ENCODE results near the gene ITGA5.
"Not testable (repeated sequence)": the region's sequence is repeated elsewhere in the genome, so short reads cannot be mapped to it uniquely, and the experiment has no call there.

The ITGA5 gene

GRCh38 chr12:54368709-54369596 lies 50.1 kb downstream of the ITGA5 start:
- DNase-seq = peak; percentile 84 to 90

DNA sequence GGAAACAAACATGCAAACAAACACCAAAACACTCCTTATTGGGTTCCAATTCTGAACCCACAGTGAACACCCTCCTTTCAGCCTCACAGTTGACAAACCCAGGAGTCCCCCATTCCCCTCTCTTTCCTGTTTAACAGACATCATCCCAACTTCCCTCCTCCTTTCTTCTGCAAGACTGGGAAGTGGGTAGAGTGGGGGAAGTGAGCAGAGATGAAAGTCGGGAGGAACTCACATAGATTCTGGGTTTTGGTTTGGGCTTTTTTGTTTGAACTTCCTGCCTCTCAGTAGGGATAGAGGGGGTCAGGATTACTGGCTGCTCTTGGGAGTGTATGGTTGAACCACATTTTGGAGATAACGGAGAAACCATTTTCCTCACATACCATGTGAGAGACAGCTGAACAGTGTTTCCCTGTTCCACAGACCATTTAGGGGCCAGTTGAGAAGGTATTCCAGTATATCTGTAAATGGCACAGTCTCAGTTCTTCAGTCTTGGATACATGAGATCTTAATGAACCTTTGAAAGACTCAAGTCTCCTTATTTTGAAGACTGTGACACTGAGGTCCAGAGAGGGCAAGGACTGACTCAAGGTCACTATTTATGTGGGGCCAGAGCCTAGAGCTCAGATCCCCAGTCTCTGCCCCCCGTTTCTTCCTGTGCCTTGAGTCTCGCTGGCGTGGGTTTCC lies 50.9 kb downstream of the ITGA5 start:
- no peak for DNase-seq

DNA sequence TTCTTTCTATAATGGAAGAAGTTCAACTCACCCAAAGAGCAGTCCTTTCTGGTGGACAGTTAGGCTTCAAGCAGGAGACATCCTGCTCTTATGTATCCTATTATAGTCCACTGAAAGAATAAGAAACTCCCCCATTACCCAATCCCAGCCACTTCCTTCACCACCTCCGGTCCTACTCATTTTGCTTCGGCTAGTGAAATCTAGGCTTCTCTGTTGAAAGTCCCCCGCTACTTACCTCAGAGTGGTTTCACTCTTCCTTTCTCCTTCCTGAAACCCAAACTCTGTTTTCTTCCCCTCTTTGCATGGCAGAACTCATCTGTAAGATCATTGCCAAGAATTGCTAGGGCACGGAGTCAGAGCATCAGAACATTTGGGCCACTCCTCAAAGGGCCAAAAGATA lies 54.7 kb downstream of the ITGA5 start, which contains the start of gene GPR84:
Gene GPR84 (minus strand): TSS at position 74 of the 400 bp plus-strand sequence. CDS start 635 bp downstream, outside the sequence.
- DNase-seq = no peak

GRCh38 chr12:54363618-54364017 lies 55.4 kb downstream of the ITGA5 start:
- no peak for DNase-seq

DNA sequence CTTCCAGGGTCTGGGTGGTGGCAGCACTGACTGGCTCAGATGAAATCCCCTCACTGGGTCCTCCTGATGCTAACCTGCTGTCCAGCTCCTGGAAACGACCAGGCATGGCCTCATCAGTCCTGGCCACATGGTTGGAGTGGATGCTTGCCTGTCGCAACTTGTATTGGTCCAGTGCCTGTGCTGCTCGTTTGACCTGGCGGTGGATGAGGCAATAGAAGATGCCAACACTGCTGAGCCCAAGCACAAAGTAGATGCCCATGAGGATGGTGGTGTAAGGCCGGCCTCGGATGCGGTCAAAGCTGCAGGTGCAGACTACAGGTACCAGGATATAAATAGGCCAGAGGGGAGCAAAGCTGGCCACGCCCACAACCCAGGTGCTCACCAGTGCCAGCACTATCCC lies 56.0 kb downstream of the ITGA5 start:
- no peak for DNase-seq

- peak; percentile 44 to 58 for DNase-seq
Observed at GRCh38 chr12:54360717-54361456, 58.2 kb downstream of the ITGA5 start.

DNA sequence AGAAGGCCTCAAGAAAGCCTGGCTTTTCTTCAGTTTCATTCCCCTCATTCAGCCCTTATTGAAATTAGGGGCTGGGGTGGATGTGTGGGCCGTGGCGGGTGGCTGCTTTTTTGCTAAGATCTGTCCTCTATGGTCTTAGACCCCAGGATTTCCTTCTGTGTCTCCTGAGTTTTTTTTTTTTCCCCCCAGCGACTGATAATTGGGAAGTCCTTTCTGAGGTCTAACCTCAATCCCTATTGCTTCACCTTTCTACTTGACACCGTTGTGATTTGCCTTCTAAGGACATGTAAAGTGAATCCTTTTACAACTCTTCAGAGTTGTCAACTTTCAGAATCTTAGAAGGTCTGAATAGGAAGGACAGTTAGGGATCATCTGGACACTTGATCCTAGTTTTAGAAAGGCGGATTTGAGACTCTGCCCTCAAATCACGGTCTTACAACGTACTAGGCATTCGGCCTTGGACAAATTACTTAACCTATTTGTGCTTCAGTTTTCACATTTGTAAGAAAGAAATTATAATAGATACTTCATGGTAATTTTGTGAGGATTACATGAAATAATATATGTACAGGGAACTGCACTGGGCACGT lies 59.2 kb downstream of the ITGA5 start:
- DNase-seq = no peak

DNA sequence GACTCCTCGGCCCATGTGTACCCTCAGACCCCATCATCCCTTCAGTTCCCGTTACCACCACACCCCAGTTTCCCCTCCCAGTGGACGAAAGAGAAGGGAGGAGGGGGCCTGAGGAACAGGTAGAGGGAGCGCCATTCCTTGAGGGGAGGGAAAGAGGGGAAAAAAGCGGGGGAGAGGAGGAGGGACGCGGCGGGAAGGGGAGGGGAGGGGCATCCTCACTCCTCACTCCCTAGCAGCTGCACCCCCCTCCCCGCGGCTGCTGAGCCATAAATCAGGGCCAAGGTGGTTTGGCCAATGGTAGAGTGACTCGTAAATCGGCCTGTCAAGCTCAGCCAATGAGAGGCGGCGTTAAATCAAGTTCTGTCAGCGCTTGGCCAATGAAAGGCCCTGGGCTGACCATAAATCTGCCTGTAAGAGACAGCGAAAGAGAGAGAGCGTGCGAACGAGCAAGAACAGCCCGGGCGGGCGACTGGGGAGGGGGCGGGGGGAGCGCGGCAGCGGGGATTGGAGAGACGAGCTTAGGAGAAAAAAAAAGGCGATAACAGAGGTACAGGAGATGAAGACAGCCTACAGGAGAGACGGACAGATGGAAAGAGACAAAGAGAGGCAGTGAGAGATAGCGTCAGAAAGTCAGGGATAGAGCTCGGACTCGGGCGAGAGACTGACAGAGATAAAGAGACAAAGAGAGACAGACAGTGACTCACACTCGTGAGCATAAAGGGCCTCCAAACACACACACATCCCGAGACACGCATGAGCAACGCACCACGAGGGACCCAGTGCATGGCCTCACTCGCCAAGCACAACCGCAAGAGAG lies 59.9 kb downstream of the ITGA5 start:
- DNase-seq = peak; percentile 84 to 95

DNA sequence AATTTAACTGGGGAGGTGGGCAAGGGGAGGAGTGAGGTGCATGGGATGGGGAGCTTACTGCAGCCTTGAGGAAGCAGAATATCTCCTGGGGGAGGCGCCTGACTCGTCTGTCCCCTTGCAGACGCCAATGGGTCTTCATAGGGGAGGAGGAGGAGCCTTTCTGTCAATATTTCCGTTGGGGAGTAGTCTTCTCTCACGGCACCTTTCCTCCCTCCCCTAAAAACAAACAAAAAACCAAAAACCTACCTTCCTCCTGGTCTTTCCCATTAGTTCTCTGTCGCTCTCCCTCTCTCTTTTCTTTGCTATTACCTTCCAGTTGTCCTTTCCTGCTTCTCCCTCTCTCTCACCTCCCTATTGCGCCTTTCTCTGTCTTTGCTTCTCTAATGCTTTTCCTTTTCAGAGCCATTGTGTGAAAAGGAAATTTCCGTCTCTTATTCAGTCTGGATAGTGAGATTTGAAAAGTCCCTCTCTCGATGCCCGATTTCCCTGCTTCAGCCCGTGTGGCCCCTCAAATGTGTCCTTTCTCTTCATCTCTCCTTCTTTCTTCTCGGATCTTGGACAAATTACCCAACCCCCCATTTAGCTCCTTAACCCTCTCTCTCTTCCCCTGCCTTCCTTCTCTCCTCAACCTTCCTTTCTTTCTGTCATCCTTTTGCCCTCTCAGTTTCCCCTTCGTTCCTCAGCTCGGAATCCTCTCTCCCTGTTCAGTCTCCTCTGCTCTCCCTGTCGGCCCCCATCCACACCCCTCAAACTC lies 60.7 kb downstream of the ITGA5 start:
- DNase-seq = peak in 1 of 2 experiments; percentile 58

- no peak for DNase-seq
Observed at GRCh38 chr12:54357506-54358190, 61.4 kb downstream of the ITGA5 start.

DNA sequence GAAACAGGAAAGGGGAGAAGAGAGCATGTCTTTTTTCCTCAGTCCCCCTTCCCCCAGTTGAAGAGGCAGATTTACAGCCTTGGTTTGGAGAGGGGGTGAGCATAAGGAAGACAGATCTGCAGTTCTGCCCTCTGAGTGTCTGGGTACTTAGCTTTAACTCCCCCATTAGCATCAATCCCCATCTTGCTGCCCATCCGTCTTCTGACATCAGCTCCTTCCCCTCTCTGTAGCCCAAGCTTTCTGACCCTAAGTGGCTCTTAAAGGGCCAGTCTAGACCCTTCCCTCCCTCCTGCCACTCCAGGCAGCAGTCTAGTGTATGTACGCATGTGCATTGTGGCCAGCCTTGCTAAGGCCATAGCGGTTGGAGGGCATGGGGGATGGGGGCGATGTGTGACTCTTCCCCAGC lies 62.1 kb downstream of the ITGA5 start:
- DNase-seq = no peak

- DNase-seq = no peak
Observed at GRCh38 chr12:54356228-54356627, 62.8 kb downstream of the ITGA5 start.

- no peak for DNase-seq
Observed at GRCh38 chr12:54355104-54355815, 63.8 kb downstream of the ITGA5 start.

DNA sequence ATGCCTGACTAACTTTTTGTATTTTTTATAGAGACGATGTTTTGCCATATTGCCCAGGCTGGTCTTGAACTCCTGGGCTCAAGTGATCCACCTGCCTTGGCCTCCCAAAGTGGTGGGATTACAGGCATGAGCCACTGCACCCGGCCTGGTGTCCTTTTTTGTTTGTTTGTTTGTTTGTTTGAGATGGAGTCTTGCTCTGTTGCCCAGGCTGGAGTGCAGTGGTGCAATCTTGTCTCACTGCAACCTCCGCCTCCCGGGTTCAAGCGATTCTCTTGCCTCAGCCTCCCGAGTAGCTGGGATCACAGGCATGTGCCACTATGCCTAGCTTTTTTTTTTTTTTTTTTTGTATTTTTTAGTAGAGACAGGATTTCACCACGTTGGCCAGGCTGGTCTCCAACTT lies 64.8 kb downstream of the ITGA5 start:
- DNase-seq = not testable (repeated sequence)

- no peak for DNase-seq
Observed at GRCh38 chr12:54352891-54353874, 65.9 kb downstream of the ITGA5 start.

DNA sequence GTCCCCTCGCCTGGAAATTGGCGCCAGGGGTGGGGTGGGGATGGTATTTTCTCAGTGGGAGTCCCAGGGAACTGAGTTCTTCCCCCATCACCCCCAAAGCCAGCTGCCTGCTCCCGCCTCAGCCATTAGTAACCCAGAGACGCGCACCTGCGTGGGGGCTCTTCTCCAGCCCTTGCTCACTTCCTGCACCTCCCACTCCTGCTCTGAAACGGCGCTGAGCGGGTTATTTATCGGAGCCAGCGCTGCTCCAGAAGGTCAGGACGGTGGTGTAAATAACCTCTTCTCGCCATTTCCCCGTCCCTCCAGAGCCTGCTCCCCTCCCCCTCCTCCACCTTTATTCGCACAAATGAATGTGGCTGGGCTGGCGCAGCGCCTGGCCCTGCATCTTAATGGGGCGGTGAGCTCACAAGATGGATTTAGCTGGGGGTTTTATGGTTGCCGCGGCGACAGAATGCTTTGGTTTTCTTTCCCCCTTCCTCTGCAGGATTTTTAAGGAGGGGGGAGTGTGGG lies 67.0 kb downstream of the ITGA5 start:
- DNase-seq = peak; percentile 41 to 66

DNA sequence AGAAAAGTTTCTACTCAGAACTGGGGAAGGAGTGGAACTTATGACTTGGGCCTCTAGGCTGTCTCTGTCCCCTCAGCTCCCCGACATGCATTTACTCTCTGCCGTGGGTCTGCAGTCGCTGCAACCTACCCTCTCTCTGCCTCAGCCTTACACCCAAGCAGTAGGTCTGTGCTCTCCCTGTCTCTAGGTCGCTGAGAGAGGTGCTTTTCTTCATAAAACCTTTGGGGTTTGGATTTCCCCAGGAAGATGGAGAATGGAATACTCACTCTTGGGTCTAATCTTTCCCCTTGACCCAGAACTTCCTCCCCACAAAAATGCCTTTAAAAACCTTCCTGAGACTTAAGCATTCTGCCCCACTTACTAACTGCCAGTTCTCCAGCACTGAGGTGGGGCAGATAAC lies 67.7 kb downstream of the ITGA5 start:
- no peak for DNase-seq

- no peak for DNase-seq
Observed at GRCh38 chr12:54350743-54351142, 68.3 kb downstream of the ITGA5 start.
